Measurements from ENCODE around the gene NKIRAS2. TPM values are rescaled to one million over a fixed set of nuclear protein-coding genes. Genes with fewer than 3 reads are reported as not detected.

NKIRAS2 gene
- total RNA-seq, 1 experiment from 2014 or later, result 38.3 TPM

- intact Hi-C loops (cut with micrococcal nuclease; ENCODE audit: unreplicated experiment), result no loop called here
- CTCF ChIA-PET, result no interaction called here
Observed at GRCh38 chr17:42001729-42002128, 18.2 kb upstream of the NKIRAS2 start.

GRCh38 chr17:42002175-42002791, 17.6 kb upstream of the NKIRAS2 start:
- Histone ChIP-seq H3K27me3 (ENCODE audit: insufficient read depth, low read depth) (no peaks in the 10 kb centered on the region), H3K79me2 (ENCODE audit: low read depth) (peaks cover 60% of the 10 kb centered on the region), H3K9me3 (ENCODE audit: insufficient read depth, low read depth) (no peaks in the 10 kb centered on the region), H3K36me3 (ENCODE audit: low read depth) (peaks cover 18% of the 10 kb centered on the region), H3F3A (ENCODE audit: insufficient read depth, low read depth) (peaks cover 4% of the 10 kb centered on the region; the same call in 1 of the 2 replicates), H3K4me2 (no peak overlapping the region), H3K27ac (no peak overlapping the region), H4K20me1 (ENCODE audit: insufficient read depth) (peaks cover 71% of the 10 kb centered on the region), H3K4me1 (replicated peaks; ENCODE audit: insufficient read depth) (no peaks in the 10 kb centered on the region), H2AFZ (no peak overlapping the region), H3K9me2 (ENCODE audit: insufficient read depth) (no peaks in the 10 kb centered on the region), H3K4me3 (no peak overlapping the region)
- BruUV-seq (replicated peaks), result no TSS peak
- TF ChIP-seq CTCF (conservative IDR thresholded peaks at IDR 0.05) (no peak), EZH2 (IDR thresholded peaks at IDR 0.05; ENCODE audit: low read depth) (no peak)
- DNase-seq, result no peak
- ChIA-PET CTCF (interaction anchor here (0.6 kb wide), 1 partner anchor 18 kb away, joined by 6 read pairs; the partner anchor contains the start of gene NKIRAS2), POLR2A (ENCODE audit: unreplicated experiment) (no interaction called here)
- intact Hi-C loops (cut with micrococcal nuclease; ENCODE audit: unreplicated experiment), result no loop called here

More at GRCh38 chr17:42001729-42002128, 18.2 kb upstream of the NKIRAS2 start:
- Histone ChIP-seq H2AFZ (no peak overlapping the region), H3K27me3 (ENCODE audit: insufficient read depth, low read depth) (no peaks in the 10 kb centered on the region), H3K9me2 (ENCODE audit: insufficient read depth) (no peaks in the 10 kb centered on the region), H3K36me3 (ENCODE audit: low read depth) (peaks cover 18% of the 10 kb centered on the region), H3K4me3 (no peak overlapping the region), H3K27ac (no peak overlapping the region), H4K20me1 (ENCODE audit: insufficient read depth) (peaks cover 69% of the 10 kb centered on the region), H3K4me1 (replicated peaks; ENCODE audit: insufficient read depth) (no peaks in the 10 kb centered on the region), H3F3A (ENCODE audit: insufficient read depth, low read depth) (peaks cover 7% of the 10 kb centered on the region; the same call in 1 of the 2 replicates), H3K4me2 (no peak overlapping the region), H3K9me3 (ENCODE audit: insufficient read depth, low read depth) (no peaks in the 10 kb centered on the region), H3K79me2 (ENCODE audit: low read depth) (peaks cover 55% of the 10 kb centered on the region)
- TF ChIP-seq CTCF (conservative IDR thresholded peaks at IDR 0.05), result no peak
- no peak for TF ChIP-seq EZH2 (IDR thresholded peaks at IDR 0.05; ENCODE audit: low read depth)
- DNase-seq, result no peak
- POLR2A ChIA-PET (ENCODE audit: unreplicated experiment), result no interaction called here
- BruUV-seq (replicated peaks), result no TSS peak

DNA sequence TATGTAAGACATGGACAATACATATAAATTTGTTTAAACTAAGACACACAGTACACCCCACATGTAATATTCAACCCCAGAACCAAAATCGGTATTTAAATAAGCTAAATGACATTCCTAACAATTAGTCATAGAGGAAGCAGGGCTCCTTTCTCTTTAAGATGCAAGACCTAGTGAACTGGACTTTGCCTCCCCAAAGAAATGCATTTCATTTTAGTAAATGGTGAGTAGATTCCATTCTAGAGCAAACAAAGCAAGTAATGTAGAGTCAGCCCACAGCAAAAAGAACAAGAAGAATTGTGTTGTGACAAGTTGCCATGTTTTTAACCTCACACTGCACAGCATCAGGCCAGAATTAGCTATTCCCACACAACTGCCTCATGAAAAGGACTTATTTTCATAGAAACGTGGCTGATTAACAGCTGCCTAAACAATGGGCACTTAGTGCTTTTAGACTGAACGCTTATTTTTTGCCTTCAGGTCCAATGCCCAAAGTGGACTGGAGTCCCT, 17.0 kb upstream of the NKIRAS2 start:
- H3K27ac ChIP-seq, result no peak overlapping the region
- H4K20me1 ChIP-seq (ENCODE audit: insufficient read depth), result peaks cover 72% of the 10 kb centered on the region
- peaks cover 4% of the 10 kb centered on the region; the same call in 1 of the 2 replicates for H3F3A ChIP-seq (ENCODE audit: insufficient read depth, low read depth)
- intact Hi-C loops (cut with micrococcal nuclease; ENCODE audit: unreplicated experiment), result no loop called here
- BruUV-seq (replicated peaks), result no TSS peak
- H3K9me2 ChIP-seq (ENCODE audit: insufficient read depth), result no peaks in the 10 kb centered on the region
- peaks cover 15% of the 10 kb centered on the region for H3K36me3 ChIP-seq (ENCODE audit: low read depth)
- H3K4me2 ChIP-seq, result no peak overlapping the region
- POLR2A ChIA-PET (ENCODE audit: unreplicated experiment), result no interaction called here
- H3K9me3 ChIP-seq (ENCODE audit: insufficient read depth, low read depth), result no peaks in the 10 kb centered on the region
- H3K79me2 ChIP-seq (ENCODE audit: low read depth), result peaks cover 66% of the 10 kb centered on the region
- DNase-seq, result no peak
- H2AFZ ChIP-seq, result no peak overlapping the region
- CTCF ChIA-PET, result interaction anchor here (0.6 kb wide), 1 partner anchor 17 kb away, joined by 6 read pairs; the partner anchor contains the start of gene NKIRAS2
- no peaks in the 10 kb centered on the region for H3K27me3 ChIP-seq (ENCODE audit: insufficient read depth, low read depth)
- no peak for TF ChIP-seq EZH2 (IDR thresholded peaks at IDR 0.05; ENCODE audit: low read depth)
- no peak for TF ChIP-seq CTCF (conservative IDR thresholded peaks at IDR 0.05)
- H3K4me1 ChIP-seq (replicated peaks; ENCODE audit: insufficient read depth), result no peaks in the 10 kb centered on the region
- no peak overlapping the region for H3K4me3 ChIP-seq
